COLO829 (cell line): Measurements from ENCODE around the gene ADGRB3.
"Not testable (repeated sequence)": the region's sequence is repeated elsewhere in the genome, so short reads cannot be mapped to it uniquely, and the experiment has no call there.

Experiments used
- DNase-seq: peaks from one replicate; pipeline ENCODE4 v3.0.0; 2012; ENCODE audit warnings: low spot score

ADGRB3 gene

DNA sequence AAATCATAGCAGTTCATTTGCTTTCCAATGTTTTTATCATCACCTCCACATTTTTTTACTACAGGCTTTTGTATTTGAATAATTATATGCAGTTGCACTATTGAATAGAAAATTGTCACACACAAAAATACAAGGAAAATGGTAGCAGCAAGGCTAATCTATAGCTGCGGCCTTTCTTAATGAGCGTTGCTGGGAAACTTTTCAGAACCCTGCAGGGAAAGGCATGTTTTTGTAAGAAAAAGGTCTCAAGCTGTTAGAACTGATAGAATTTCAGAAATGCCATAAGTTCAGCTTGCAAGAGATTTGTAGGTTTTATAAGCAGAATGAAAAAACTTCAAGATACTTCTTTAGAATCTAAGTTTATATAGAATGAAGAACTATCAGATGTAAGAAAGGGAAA lies 625.9 kb downstream of the ADGRB3 start:
- DNase-seq = no peak

DNA sequence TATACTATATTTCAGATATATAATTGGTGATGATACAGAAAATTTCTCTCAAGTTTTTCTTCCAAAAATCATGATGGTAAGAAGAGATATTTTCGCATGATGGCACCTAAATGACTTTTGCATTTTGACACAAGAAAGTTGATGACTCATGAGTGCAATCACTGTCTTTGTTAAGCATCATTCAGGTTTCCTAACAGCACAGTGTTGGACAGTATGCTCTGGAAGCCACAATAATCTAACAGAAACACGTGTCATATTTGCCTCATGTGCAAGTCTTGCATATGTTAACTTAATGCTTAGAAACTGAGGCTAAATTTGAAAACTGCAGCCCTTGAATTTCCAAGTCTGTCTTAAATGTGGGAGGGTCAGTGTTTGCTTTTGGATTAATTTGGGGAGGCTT lies 628.2 kb downstream of the ADGRB3 start:
- DNase-seq = no peak

DNA sequence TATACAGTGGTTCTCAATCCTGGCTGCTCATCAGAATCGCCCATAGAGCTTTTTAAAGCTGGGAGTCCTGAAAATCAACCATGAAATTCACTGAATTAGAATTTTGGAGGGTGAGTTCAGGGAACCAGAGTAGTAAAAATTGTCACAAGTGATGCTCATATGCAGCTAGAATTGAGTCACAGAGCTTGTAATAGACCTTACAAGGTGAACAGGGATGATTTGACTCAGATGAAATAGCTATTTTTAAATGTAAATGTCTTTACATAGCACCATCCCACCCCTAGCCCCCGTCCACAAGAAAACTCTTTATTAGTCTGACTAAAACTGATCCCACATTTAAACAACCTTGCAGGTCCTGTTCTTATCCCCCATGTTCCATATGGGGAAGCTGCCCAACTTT lies 630.0 kb downstream of the ADGRB3 start:
- no peak for DNase-seq

DNA sequence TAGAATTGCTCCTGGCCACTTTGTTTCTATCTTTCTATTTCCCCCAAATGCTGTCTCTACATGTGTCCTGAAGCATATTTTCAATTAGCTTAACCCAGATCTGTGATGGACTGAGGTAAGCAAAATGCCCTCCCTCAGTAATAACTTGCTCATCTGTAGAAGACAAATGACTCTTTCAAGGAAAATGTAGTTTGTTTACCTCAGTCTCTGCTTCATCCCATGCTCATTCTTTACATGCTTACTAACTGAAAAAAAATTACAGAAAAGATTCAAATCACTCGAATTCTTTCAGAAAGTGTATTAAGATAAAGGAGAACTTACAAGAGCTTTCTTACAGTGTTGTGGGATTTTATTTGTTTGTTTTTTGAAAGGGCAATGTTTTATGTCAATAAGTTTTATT lies 630.6 kb downstream of the ADGRB3 start:
- DNase-seq = no peak

DNA sequence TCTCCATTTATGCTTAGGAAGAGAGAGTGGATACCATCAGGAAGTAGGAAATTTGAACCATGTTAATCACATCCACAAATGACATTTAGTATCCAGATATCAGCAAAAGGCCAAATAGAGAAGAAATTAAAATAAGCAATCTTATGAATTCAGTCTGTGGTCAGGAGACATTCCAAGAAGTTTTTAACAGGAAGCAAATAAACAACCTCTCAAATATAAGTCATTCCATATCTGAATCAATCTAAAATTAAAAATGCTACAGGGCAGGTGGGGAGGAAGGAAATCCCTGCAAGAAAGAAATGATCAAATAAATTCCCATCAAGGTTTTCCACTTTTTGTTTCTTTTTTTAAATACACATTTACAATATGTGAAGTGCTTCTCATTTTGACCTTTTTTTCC lies 641.1 kb downstream of the ADGRB3 start:
- DNase-seq = no peak

DNA sequence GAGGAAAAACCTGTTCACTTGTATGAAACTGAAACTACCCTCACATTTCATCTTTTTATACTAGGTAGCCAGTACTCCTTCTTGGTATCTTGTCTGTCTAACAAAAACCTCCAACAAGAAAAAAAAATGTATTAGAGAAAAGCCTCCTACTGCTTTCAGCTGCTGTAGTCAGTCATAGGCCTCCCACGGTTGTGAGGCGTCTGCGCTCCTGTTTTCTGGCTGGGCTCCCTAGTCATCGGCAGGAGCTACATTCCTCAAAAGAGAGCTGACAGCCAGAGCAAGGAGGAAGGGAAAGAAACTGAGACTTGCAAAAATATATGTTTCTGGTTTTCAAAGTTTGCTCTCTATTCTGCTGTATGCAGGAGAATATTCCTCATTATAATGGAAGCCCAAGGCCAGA lies 644.7 kb downstream of the ADGRB3 start:
- DNase-seq = no peak

DNA sequence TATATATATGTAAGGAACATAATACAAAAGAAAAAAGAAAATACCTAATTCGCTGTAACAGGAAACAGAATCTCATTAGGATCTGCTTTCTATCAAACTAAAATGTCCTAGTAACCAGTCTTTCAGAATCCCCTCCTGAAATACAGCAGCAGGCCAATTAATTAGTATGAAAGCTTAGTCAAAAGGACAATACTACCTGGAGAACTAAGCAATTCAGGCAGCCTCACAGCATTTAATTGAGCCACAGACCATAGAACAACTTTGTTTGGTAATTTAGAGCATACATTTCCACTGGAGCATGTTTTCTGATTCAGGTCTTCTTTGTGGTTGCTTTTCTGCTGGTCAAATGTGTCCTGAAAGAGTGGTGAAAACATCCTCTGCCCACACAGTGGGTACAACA lies 645.8 kb downstream of the ADGRB3 start:
- DNase-seq = no peak

DNA sequence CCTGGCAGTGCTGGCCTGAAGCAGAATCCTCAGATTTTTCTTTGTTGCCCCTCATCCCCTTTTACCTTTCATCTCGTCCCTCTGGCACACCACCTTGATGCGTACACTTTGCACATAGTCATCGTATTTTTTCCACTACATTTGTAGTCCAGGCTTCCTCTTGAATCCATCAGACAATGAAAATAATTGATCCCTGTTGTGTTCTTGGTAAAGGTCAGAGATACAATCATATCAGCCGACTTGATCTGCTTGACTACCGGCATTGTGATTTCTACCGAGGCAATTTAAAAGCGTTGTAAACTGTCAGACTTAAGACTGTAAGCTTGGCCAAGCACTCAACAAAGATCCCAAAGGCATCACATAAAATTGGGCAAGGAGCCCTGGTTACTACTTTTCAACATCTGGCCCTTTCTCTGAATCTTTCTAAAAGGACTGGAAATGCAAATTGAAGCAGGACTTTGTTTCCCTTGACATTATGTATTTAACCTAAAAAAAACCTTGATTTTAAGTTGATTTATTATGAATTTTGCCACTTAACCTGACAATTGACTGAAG lies 649.2 kb downstream of the ADGRB3 start:
- no peak for DNase-seq

DNA sequence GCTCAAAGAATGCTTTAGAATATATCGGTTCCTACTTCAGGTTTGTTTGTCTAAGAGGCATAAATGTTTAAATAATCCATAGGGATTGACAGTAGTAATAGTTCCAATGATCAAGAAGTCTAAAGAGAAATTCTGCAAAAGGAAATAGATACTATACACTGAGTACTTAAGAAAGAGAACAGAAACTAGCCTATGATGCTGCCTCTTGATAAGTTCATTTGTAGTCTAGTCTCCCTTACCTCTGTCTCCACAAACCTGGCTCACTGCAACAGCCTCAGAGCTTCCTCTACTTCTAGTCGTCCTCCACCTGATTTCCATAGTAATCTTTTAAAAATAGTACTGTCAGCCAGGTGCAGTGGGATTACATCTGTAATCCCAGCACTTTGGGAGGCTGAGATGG lies 650.0 kb downstream of the ADGRB3 start:
- DNase-seq = no peak

DNA sequence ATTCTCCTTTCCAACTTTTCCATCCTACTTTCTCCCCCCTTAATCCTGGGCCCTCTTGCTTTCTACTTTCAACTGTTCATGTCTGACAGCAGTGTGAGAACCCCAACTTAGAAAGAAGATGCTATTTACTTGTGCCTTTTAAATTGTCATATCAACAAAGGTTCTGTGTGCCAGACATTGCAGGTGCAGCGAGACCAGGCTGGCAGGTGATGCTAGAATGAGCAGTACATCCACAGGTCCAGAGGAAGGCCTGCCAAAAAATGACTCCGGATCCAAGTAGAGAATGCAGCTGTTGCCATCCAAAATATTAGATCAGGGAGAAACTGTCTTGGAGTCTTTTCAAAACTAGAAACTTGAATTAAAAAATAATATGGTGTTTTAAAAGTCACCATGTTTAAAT lies 651.2 kb downstream of the ADGRB3 start:
- no peak for DNase-seq

DNA sequence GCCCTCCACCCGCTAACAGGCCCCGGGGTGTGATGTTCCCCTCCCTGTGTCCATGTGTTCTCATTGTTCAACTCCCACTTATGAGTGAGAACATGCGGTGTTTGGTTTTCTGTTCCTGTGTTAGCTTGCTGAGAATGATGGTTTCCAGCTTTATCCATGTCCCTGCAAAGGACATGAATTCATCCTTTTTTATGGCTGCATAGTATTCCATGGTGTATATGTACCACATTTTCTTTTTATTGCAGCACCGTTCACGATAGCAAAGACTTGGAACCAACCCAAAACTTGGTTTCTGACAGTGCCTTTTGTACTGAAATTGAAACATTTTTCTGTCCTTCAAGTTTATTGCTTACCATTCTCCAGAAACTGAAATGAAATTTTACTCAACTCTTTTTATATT lies 653.1 kb downstream of the ADGRB3 start:
- not testable (repeated sequence) for DNase-seq

DNA sequence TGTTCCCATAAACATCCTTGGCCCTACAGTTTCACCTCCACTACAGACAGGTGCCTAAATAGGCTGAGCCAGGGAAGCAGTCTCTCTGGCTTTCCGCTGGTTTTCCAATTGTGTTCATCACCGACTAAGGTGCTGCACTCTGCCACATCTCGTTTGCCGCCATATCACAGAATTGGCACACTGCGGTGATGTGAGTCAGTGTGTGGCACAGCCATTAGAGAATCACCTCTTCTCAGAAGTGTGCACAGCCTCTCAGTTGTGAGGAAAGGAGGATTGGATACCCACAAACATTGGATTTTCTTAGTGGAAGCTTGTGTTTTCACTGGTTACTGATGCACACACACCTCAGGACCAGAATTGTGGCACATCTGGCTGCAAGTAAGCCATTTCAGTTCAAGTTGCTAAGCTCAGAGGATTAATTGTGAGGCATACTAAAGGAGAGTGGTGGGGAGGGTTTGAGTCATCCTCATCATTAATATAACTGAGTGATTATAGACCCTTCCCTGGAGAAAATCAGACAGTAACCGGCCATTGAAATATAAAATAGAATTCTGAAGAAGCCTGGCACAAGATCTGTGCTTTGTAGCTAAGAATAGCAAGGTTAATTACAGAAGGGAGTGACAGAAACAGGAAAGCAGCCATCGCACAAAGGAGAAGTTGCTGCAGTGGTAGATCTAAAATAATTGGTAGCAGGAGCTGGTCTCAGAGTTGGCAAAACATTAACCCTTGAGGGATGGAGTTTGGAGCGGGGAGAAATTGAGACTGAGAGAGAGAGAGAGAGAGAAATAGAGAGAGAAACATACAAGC lies 654.8 kb downstream of the ADGRB3 start:
- DNase-seq = no peak

DNA sequence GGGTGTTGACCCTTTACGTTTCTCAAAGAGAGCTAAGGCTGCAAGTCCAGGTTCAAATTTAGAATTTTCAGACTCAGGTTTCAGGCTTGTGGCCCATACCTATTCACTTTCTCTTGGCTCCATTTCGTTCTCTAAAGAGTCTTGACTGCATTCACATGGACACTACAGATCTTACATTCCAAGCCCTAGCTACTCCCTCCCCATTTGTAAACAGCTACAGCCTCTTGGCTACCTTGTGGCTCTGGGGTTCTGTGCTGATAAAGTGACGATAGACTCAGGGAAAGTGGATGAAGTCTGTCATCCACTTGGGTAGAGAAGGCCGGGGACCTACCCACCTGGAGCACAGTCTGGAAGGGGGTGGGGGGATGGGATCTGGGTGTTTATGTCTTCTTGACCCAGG lies 658.4 kb downstream of the ADGRB3 start:
- DNase-seq = no peak

DNA sequence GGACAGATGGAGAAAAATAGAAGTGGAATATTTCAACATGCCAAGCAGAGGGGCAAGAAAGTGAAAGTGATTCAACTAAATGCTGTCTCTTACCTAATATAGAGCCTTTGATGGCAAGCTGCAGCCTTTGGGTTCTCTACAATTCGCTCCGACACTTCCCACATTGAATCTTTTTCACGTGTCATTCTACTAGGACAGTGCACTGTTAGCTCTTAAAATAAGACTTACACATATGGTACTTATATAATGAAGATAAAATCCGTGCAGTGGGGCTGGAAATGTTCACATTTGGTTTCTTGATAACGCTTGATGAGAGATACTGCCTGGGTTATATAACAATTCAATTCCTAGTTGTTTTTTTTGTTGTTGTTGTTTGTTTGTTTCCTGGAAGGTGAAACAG lies 659.3 kb downstream of the ADGRB3 start:
- no peak for DNase-seq

DNA sequence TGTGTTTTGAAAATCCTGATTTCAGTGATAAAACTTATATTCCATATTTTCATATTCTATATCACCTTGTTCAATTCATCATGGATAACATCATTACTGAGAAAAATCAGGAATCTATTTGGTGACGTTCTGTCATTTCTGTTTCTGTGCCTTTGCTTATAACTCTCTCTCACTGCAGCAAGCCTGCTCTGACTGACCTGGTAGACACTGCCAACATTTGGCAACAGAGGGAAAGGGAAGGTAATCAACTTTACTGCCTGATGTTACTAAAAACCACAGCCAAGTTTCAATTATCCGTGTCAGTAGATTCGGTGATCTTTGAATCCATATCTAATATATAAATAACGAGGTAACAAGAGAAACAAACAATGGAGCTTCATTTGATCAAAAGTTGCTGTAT lies 659.8 kb downstream of the ADGRB3 start:
- no peak for DNase-seq

DNA sequence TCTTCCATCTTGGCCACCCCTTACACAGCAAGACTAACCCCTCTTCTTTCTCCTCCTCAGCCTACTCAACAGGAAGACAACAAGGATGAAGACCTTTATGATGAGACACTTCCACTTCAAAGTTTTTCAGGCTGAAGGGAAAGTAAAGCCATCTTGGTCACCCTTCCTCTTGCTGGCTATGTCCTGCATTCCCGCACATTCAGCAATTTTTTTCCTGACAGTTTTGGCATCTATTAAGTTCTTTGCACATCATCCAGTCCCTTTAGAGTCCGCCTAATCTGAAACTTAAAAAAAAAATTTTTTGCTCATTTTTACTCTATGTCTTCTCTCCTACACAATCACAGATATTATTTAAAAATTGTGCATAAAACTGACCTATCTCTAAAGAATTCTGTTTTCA lies 668.3 kb downstream of the ADGRB3 start:
- DNase-seq = no peak

DNA sequence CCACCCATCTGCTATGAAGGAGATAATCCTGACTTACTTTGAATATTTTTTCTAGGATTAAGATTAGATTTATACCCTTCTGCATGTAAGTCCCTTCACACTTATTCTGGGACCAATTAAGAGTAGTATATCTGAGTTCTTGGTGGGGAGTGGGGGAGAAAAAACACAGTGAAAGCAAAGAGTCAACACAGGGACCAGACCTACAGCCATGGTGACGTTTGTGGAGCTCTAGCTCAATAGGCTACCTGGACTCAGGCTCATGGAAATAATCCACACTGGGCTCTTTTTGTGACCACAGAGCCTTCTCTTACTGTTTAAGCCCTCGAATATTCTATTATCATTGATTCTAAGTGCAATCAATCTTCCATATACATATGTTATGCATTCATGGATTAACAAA lies 670.4 kb downstream of the ADGRB3 start:
- DNase-seq = no peak

DNA sequence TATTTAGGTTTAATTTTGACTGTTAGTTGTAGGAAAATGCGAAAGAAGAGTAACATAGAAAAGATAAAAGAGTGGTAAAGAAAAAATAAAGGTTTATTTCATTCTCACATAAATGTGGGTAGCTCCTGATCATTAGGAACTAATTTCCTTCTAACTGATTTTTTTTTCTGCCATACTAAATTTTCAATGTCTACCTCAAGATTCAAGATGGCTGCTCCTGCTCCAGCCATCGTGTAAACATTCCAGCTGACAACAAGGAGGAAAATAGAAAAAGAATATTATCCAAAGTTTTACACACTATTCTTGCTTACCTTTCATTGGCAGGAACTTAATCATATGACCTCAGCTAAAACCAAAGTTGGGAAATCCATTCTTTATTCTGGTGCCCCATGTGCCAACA lies 673.5 kb downstream of the ADGRB3 start:
- no peak for DNase-seq

DNA sequence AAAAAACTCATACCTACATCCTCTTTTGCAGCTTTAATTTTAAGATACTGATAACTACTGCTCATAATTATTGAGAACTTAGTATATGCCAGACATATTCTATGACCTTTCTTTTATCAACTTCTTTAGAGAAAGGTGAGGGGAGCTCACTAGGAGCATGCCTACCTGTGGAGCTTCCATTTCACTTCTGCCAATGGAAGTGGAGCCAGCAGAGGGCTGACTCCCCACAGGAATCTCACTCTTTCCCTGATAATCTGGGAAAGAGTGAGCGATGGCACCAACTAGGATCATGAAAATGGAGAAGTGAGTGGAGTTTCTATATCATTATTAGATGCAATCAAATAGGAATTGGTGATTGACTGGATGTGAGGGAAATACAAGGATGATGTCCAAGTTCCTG lies 676.8 kb downstream of the ADGRB3 start:
- DNase-seq = no peak

DNA sequence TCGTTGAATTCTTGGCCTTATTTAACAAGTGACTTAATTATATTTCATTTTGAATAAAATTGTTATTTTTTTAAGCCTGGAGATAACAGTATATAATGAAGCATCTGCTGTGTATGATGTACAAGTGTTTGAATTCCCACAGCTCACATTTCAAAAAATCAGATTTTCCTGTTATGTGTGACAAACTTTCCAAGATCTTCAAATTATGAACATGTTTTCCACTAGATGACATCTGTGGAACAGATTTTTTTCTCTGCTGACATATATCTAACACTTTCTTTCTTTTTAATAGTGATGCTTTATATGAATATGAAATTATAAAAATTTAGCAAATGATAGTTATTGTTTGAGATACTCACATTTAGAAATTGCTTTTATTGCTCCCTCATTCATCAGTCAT lies 678.9 kb downstream of the ADGRB3 start:
- DNase-seq = no peak

DNA sequence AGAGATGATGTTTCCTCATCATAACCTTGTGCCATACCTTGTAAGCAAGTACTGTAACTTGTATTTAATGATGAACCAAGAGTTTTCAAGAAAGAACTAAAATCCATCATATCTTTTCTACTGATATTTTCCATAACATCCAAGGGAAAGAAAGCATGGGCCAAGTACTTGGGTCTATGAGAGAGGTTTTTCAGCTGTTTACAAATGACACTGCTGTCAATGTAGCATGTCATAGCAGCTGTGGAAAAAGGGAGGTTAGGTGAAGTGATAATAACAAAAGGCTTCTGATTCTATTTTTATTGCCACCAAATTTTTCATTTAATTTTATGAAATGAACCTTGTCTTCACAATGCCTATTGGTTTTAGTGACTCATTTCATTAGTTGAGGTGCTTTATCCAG lies 679.4 kb downstream of the ADGRB3 start:
- DNase-seq = no peak

DNA sequence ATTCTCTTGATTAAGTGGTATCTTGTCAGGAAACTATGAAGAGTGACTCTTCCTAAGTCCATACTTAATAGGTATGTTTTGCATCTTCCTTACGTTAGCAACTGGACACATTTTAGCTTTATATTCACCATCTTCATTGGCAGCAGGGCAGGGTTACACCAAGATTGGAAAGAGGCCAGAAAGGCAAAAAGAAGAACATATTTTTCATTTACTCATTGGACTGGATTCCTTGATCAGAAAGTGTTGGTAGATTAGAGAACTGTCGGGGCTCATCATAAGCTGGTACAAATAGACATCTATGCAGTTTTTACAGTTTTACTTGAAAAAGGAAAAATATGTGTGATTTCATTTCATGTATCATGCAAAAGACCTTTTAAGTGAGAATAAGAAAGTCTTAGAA lies 696.8 kb downstream of the ADGRB3 start:
- no peak for DNase-seq

DNA sequence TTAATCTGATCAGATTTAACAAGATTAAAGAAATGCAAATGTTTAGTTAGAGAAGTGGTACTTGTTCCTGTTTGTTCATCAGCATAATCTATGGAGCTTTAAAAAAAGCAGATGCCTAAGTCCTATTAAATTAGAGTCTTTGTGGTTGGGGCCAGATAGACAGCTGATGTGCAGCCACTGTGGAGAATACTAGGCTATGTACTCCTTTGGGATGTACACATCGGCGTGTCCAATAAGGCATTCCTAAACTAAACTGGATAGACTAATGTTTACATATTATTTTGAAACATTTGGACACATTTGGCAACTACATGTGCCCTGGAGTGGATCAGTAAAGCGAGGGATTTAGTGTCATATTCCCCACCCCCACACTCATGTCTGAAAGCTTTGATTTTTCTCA lies 702.2 kb downstream of the ADGRB3 start:
- no peak for DNase-seq

DNA sequence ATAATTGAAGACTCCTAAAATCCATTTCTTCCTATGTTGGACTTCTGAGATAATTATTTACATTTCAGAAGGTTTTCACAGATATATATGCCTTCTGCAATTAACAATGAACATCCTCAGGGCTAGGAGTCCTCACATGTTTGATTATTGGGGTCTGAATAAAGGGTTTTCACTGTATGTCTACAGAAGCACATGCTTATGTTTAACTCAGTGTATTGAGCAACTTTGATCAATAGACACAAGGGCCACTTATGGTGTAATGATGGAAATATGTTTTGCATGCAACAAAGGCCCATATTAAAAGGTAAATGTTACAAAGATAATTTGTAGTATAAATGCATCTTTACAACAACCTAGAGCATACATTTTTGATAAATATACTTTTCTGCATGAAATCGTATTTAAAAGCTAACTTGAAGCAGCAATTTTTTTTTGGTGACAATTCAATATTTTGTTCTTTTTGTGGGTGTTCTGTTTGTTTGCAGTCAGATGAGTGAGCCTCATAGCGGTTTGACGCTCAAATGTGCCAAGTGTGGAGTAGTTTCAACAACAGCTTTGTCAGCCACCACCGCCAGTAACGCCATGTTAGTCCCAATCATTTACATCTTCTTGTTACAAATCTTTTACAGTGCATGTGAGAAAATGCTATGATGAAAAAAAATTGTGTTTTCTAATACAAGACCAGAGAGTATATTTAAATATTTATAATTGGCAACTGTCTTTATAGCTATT lies 703.5 kb downstream of the ADGRB3 start:
- DNase-seq = no peak
